Keratinocyte (primary cell): ENCODE measurements around the gene FAM161B. TPM values are rescaled to one million over a fixed set of nuclear protein-coding genes. Genes with fewer than 3 reads are reported as not detected.

Source experiments
- DNase-seq: peaks from one replicate; pipeline ENCODE4 v3.0.0-alpha.2; 2011; ENCODE audit warnings: low read depth, missing footprints, low spot score
- FAIRE-seq: peaks from 2 replicates; lab custom pipeline; 2011; peaks lifted over from hg19 to GRCh38; lab: Jason Lieb, UNC
- H2AFZ ChIP-seq: 2 replicates; pipeline ENCODE4 v1.6.0; 2012; ENCODE audit warnings: low read length, control low read depth, inconsistent platforms; ENCODE audit not compliant: control insufficient read depth
- H3K27ac ChIP-seq: 2 replicates; pipeline ENCODE4 v1.5.1; 2011; ENCODE audit warnings: low read length; ENCODE audit not compliant: control insufficient read depth, insufficient read depth
- H3K27me3 ChIP-seq: 3 replicates; pipeline ENCODE4 v1.6.0; 2011; ENCODE audit warnings: low read length; ENCODE audit not compliant: control insufficient read depth, insufficient read depth; ENCODE audit errors: extremely low read depth
- H3K36me3 ChIP-seq, 2 experiments: 2 replicates in 1 of 2; 3 replicates in 1 of 2; pipeline ENCODE4 v1.5.1; 2011; ENCODE audit warnings: low read length in 2 of 2, mild to moderate bottlenecking in 1 of 2; ENCODE audit not compliant: control insufficient read depth in 2 of 2, insufficient read depth in 2 of 2; ENCODE audit errors: extremely low read depth in 1 of 2
- H3K4me1 ChIP-seq: 3 replicates; pipeline ENCODE4 v1.5.1; 2011; ENCODE audit warnings: low read length; ENCODE audit not compliant: control insufficient read depth, insufficient read depth; ENCODE audit errors: extremely low read depth
- H3K4me2 ChIP-seq: 3 replicates; pipeline ENCODE4 v1.6.0; 2011; ENCODE audit warnings: low read depth, low read length; ENCODE audit not compliant: control insufficient read depth, insufficient read depth; ENCODE audit errors: extremely low read depth
- H3K4me3 ChIP-seq, 3 experiments: fragments of 200-600 bp in 1 of 3; sonication (generic) in 1 of 3; 2 replicates in 2 of 3; 3 replicates in 1 of 3; pipeline ENCODE4 v1.5.1; 2011 to 2016; ENCODE audit warnings: low read length in 3 of 3, mild to moderate bottlenecking in 3 of 3, control low read depth in 2 of 3, inconsistent platforms in 1 of 3, low read depth in 1 of 3, mixed read lengths in 1 of 3, mixed run types in 1 of 3, moderate library complexity in 1 of 3; ENCODE audit not compliant: control insufficient read depth in 2 of 3, insufficient read depth in 2 of 3; ENCODE audit errors: extremely low read depth in 1 of 3
- H3K79me2 ChIP-seq: 2 replicates; pipeline ENCODE4 v1.6.0; 2012; ENCODE audit warnings: low read length; ENCODE audit not compliant: control insufficient read depth, insufficient read depth
- H3K9ac ChIP-seq: 3 replicates; pipeline ENCODE4 v1.6.0; 2011; ENCODE audit warnings: low read length; ENCODE audit not compliant: control insufficient read depth, insufficient read depth; ENCODE audit errors: extremely low read depth
- H3K9me1 ChIP-seq: 3 replicates; pipeline ENCODE4 v1.6.0; 2011; ENCODE audit warnings: low read length; ENCODE audit not compliant: control insufficient read depth, insufficient read depth; ENCODE audit errors: extremely low read depth
- H3K9me3 ChIP-seq: 2 replicates; pipeline ENCODE4 v1.5.1; 2012; ENCODE audit warnings: low read depth, low read length; ENCODE audit not compliant: control insufficient read depth
- H4K20me1 ChIP-seq: 3 replicates; pipeline ENCODE4 v1.6.0; 2011; ENCODE audit warnings: low read length; ENCODE audit not compliant: control insufficient read depth, insufficient read depth; ENCODE audit errors: extremely low read depth
- CTCF ChIP-seq, 3 experiments: IDR thresholded peaks in 1 of 3; conservative IDR thresholded peaks in 1 of 3; optimal IDR thresholded peaks in 1 of 3; 2 replicates in 2 of 3; 3 replicates in 1 of 3; pipeline versions ENCODE3 to v1.5.1; 2011; ENCODE audit warnings: low read length in 3 of 3, mild to moderate bottlenecking in 3 of 3, moderate library complexity in 2 of 3, control low read depth in 1 of 3, inconsistent platforms in 1 of 3; ENCODE audit not compliant: insufficient read depth in 2 of 3; ENCODE audit errors: extremely low read depth in 1 of 3
- EZH2 ChIP-seq: IDR thresholded peaks from one replicate; pipeline ENCODE4 v1.6.1; 2012; ENCODE audit warnings: inconsistent platforms, mild to moderate bottlenecking, low read length, moderate library complexity
- dilution Hi-C: fragments of 300-500 bp; cut with MboI; formaldehyde crosslinking; loops from one replicate; pipeline ENCODE4 v1.7.0; 2020; ENCODE audit warnings: low sequenced_read_pairs; ENCODE audit not compliant: extremely low pct_ligation_motif_present
- polyA minus RNA-seq, 3 experiments: library from RNA; depleted of rRNA, polyadenylated mRNA; stranded (reverse); fragments of >200 nt; gene quantifications; 1 replicate in 1 of 3; 2 replicates in 1 of 3; 3 replicates in 1 of 3; pipeline ENCODE4 v1.2.3, GENCODE V29; 2011
- polyA plus RNA-seq, 5 experiments: library from polyadenylated mRNA; depleted of rRNA in 3 of 5; stranded (reverse) in 3 of 5; stranded (forward) in 1 of 5; unstranded in 1 of 5; fragments of >200 nt; gene quantifications; 1 replicate in 1 of 5; 2 replicates in 3 of 5; 3 replicates in 1 of 5; pipeline versions ENCODE4 v1.2.1 to v1.2.3, GENCODE V29; 2011 to 2012; ENCODE audit warnings: missing spikeins in 2 of 5, low read depth in 1 of 5, low replicate concordance in 1 of 5

The FAM161B gene
- polyA plus RNA-seq (1.5 to 1.7 TPM (median 1.5 TPM) in 3 replicates), polyA minus RNA-seq (0.16 to 1.2 TPM (median 1.2 TPM) in 3 replicates)
- polyA plus RNA-seq (2011; ENCODE audit: low read depth): 0.97 TPM
- polyA plus RNA-seq (2011; cell fraction: cytosol; rRNA removed): 1.5 and 1.8 TPM in 2 replicates
- 1.8 and 1.9 TPM in 2 replicates for polyA plus RNA-seq (2011; cell fraction: nucleus; rRNA removed)
- 1.5 and 1.8 TPM in 2 replicates for polyA plus RNA-seq (2012; ENCODE audit: low replicate concordance)
- polyA minus RNA-seq (2011; cell fraction: cytosol; rRNA and poly(A)+ RNA removed): 1.7 TPM
- 0.95 and 2.2 TPM in 2 replicates for polyA minus RNA-seq (2011; cell fraction: nucleus; rRNA and poly(A)+ RNA removed)

- DNase-seq: peak; percentile 26
- H3K27me3 ChIP-seq: no peaks in the 10 kb centered on the region
- peak within 1 kb of the TSS; percentile 92 for H3K9ac ChIP-seq
- H3K36me3 ChIP-seq: peaks cover 0 to 4% of the 10 kb centered on the region in 2 experiments
- H3K27ac ChIP-seq: peak within 1 kb of the TSS; percentile 85
- peak within 1 kb of the TSS; percentile 75 to 96 (median 95) for H3K4me3 ChIP-seq
- TF ChIP-seq CTCF (optimal IDR thresholded peaks at IDR 0.05 in 1 of 3, IDR thresholded peaks at IDR 0.05 in 1 of 3, conservative IDR thresholded peaks at IDR 0.05 in 1 of 3; ENCODE audit: extremely low read depth in 1 of 3, insufficient read depth in 2 of 3, low read length in 3 of 3): peak in 2 of 3 experiments; percentile 16 to 38
- TF ChIP-seq EZH2: no peak
- no peaks in the 10 kb centered on the region for H4K20me1 ChIP-seq
- no peaks in the 10 kb centered on the region for H3K9me1 ChIP-seq
- H3K9me3 ChIP-seq: no peaks in the 10 kb centered on the region
- dilution Hi-C loops: no loop called here
- FAIRE-seq: peak; percentile 62
- H3K4me1 ChIP-seq: peaks cover 3% of the 10 kb centered on the region
- peak within 1 kb of the TSS; percentile 99 for H2AFZ ChIP-seq
- peaks cover 9% of the 10 kb centered on the region for H3K79me2 ChIP-seq
- peak within 1 kb of the TSS; percentile 93 for H3K4me2 ChIP-seq
Measured at GRCh38 chr14:73949752-73950734, at the start of gene FAM161B, which contains the start of gene COQ6. Gene FAM161B, minus strand, starts transcription at chr14:73950094. Its CDS starts 68 bp downstream, at chr14:73950026. Gene COQ6, plus strand, starts transcription at chr14:73950302. Its CDS starts 31 bp downstream, at chr14:73950333.

- DNase-seq (no peak), FAIRE-seq (no peak)
- dilution Hi-C loops: no loop called here
- Histone ChIP-seq H3K9ac (no peak overlapping the region), H3K27me3 (no peaks in the 10 kb centered on the region), H4K20me1 (no peaks in the 10 kb centered on the region), H3K4me1 (no peaks in the 10 kb centered on the region), H3K9me1 (no peaks in the 10 kb centered on the region), H2AFZ (no peak overlapping the region), H3K79me2 (no peaks in the 10 kb centered on the region), H3K36me3 (peaks cover 0 to 6% of the 10 kb centered on the region in 2 experiments), H3K4me2 (no peak overlapping the region), H3K4me3 (no peak overlapping the region), H3K9me3 (no peaks in the 10 kb centered on the region), H3K27ac (no peak overlapping the region)
- no peak for TF ChIP-seq CTCF (optimal IDR thresholded peaks at IDR 0.05 in 1 of 3, IDR thresholded peaks at IDR 0.05 in 1 of 3, conservative IDR thresholded peaks at IDR 0.05 in 1 of 3; ENCODE audit: extremely low read depth in 1 of 3, insufficient read depth in 2 of 3, low read length in 3 of 3)
Measured at GRCh38 chr14:73998726-73999125, 48.8 kb upstream of the FAM161B start.
